ENCODE results near the gene PIK3CD.

DNA sequence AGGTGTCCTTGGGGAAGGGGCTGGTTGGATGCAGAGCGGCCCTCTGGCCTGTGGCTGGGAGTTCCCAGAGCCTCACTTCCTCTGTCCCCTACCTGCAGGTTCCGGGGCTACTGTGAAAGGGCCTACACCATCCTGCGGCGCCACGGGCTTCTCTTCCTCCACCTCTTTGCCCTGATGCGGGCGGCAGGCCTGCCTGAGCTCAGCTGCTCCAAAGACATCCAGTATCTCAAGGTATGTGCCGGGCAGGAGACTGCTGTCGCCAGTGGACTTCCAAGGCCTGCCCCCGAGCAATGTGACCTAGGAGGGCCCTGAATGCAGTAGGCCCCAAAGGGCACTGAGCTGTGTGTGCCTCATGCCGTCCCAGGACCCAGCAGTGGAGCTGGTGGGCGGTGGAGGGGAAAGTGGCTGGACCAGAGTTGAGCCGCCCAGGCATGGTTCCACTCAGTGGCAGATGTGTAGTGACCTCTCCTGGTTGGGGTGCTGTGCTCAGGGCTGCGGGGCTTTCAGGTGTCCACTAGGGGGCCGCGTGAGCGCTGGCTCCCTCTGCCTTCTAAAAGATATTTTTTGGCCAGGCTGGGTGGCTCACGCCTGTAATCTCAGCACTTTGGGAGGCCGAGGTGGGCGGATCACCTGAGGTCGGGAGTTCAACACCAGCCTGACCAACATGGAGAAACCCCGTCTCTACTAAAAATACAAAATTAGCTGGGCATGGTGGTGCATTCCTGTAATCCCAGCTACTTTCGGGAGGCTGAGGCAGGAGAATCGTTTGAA lies 73.4 kb downstream of the PIK3CD start:
- TF ChIP-seq, protein P1, sequence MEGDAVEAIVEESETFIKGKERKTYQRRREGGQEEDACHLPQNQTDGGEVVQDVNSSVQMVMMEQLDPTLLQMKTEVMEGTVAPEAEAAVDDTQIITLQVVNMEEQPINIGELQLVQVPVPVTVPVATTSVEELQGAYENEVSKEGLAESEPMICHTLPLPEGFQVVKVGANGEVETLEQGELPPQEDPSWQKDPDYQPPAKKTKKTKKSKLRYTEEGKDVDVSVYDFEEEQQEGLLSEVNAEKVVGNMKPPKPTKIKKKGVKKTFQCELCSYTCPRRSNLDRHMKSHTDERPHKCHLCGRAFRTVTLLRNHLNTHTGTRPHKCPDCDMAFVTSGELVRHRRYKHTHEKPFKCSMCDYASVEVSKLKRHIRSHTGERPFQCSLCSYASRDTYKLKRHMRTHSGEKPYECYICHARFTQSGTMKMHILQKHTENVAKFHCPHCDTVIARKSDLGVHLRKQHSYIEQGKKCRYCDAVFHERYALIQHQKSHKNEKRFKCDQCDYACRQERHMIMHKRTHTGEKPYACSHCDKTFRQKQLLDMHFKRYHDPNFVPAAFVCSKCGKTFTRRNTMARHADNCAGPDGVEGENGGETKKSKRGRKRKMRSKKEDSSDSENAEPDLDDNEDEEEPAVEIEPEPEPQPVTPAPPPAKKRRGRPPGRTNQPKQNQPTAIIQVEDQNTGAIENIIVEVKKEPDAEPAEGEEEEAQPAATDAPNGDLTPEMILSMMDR (IDR thresholded peaks at IDR 0.05) = peak; percentile 59 to 76 (median 70)
- no peak for TF ChIP-seq POLR2A (IDR thresholded peaks at IDR 0.05)
